Astrocyte (in vitro differentiated cells and primary cell): ENCODE results near the gene SRSF7. TPM values are rescaled to one million over a fixed set of nuclear protein-coding genes. Genes with fewer than 3 reads are reported as not detected.
"Not testable (repeated sequence)": the region's sequence is repeated elsewhere in the genome, so short reads cannot be mapped to it uniquely, and the experiment has no call there.

Experiments
- DNase-seq: peaks from one replicate; pipeline ENCODE4 v3.0.0-alpha.2; 2010; ENCODE audit warnings: low read depth
- FAIRE-seq: peaks from 2 replicates; lab custom pipeline; 2011; peaks lifted over from hg19 to GRCh38; lab: Jason Lieb, UNC
- H2AFZ ChIP-seq: 2 replicates; pipeline ENCODE4 v1.6.0; 2012; ENCODE audit warnings: low read depth, low read length, inconsistent platforms
- H3K27ac ChIP-seq: 2 replicates; pipeline ENCODE4 v1.5.1; 2011; ENCODE audit warnings: low read depth, low read length, inconsistent platforms
- H3K27me3 ChIP-seq: 2 replicates; pipeline ENCODE4 v1.6.0; 2011; ENCODE audit warnings: low read length, inconsistent platforms; ENCODE audit not compliant: insufficient read depth
- H3K36me3 ChIP-seq: 2 replicates; pipeline ENCODE4 v1.5.1; 2011; ENCODE audit warnings: low read length, inconsistent platforms; ENCODE audit not compliant: insufficient read depth
- H3K4me1 ChIP-seq: 2 replicates; pipeline ENCODE4 v1.5.1; 2011; ENCODE audit warnings: low read length, inconsistent platforms; ENCODE audit not compliant: insufficient read depth
- H3K4me2 ChIP-seq: 2 replicates; pipeline ENCODE4 v1.6.0; 2012; ENCODE audit warnings: low read length, inconsistent platforms
- H3K4me3 ChIP-seq: 2 replicates; pipeline ENCODE4 v1.5.1; 2011; ENCODE audit warnings: low read depth, mild to moderate bottlenecking, low read length, inconsistent platforms; ENCODE audit not compliant: insufficient read depth
- H3K79me2 ChIP-seq: 2 replicates; pipeline ENCODE4 v1.6.0; 2012; ENCODE audit warnings: mild to moderate bottlenecking, low read length, inconsistent platforms; ENCODE audit not compliant: insufficient read depth
- H3K9ac ChIP-seq: 2 replicates; pipeline ENCODE4 v1.6.0; 2012; ENCODE audit warnings: mild to moderate bottlenecking, low read length, inconsistent platforms
- H3K9me3 ChIP-seq: 2 replicates; pipeline ENCODE4 v1.5.1; 2012; ENCODE audit warnings: low read depth, mild to moderate bottlenecking, low read length, inconsistent platforms; ENCODE audit not compliant: insufficient read depth
- H4K20me1 ChIP-seq: 2 replicates; pipeline ENCODE4 v1.6.0; 2012; ENCODE audit warnings: low read length, inconsistent platforms; ENCODE audit not compliant: insufficient read depth
- H3K27ac Mint-ChIP-seq: one replicate; pipeline ENCODE4 v1.8.0; 2021; ENCODE audit warnings: mild to moderate bottlenecking, mixed read lengths; ENCODE audit not compliant: unreplicated experiment
- H3K27me3 Mint-ChIP-seq: one replicate; pipeline ENCODE4 v1.8.0; 2021; ENCODE audit warnings: low read depth, mixed read lengths; ENCODE audit not compliant: unreplicated experiment
- H3K36me3 Mint-ChIP-seq: one replicate; pipeline ENCODE4 v1.8.0; 2021; ENCODE audit warnings: low read depth, mixed read lengths; ENCODE audit not compliant: unreplicated experiment
- H3K4me1 Mint-ChIP-seq: one replicate; pipeline ENCODE4 v1.8.0; 2021; ENCODE audit warnings: low read depth, mixed read lengths; ENCODE audit not compliant: unreplicated experiment
- H3K4me3 Mint-ChIP-seq: one replicate; pipeline ENCODE4 v1.8.0; 2021; ENCODE audit warnings: mild to moderate bottlenecking, moderate library complexity, mixed read lengths; ENCODE audit not compliant: unreplicated experiment
- H3K9me3 Mint-ChIP-seq: one replicate; pipeline ENCODE4 v1.8.0; 2021; ENCODE audit warnings: mild to moderate bottlenecking, mixed read lengths; ENCODE audit not compliant: unreplicated experiment
- CTCF ChIP-seq: IDR thresholded peaks from 2 replicates; pipeline ENCODE4 v1.5.1; 2011; ENCODE audit warnings: low read depth, mild to moderate bottlenecking, inconsistent platforms, low read length, moderate library complexity; ENCODE audit not compliant: insufficient read depth
- EZH2 ChIP-seq: IDR thresholded peaks from 2 replicates; pipeline ENCODE4 v1.6.1; 2012; ENCODE audit warnings: mild to moderate bottlenecking, low read length, inconsistent platforms; ENCODE audit not compliant: insufficient read depth
- total RNA-seq: library from RNA; stranded (reverse); gene quantifications from 2 replicates; pipeline ENCODE4 v1.2.1, GENCODE V29; 2021

Gene SRSF7
- total RNA-seq, 1 donor from 2014 or later, result 120 TPM

GRCh38 chr2:38797250-38797676 is 46.1 kb upstream of the SRSF7 start:
- FAIRE-seq, result no peak
- Histone ChIP-seq H3K36me3 (peaks cover 2% of the 10 kb centered on the region), H3K9me3 (no peaks in the 10 kb centered on the region), H3K4me3 (no peak overlapping the region), H2AFZ (no peak overlapping the region), H4K20me1 (no peaks in the 10 kb centered on the region), H3K27me3 (no peaks in the 10 kb centered on the region), H3K27ac (no peak overlapping the region), H3K4me1 (no peaks in the 10 kb centered on the region), H3K9ac (no peak overlapping the region), H3K79me2 (no peaks in the 10 kb centered on the region), H3K4me2 (no peak overlapping the region)
- no peak overlapping the region for H3K4me3 Mint-ChIP-seq
- H3K27ac Mint-ChIP-seq, result peak overlapping the region; percentile 47
- TF ChIP-seq EZH2, result no peak
- TF ChIP-seq CTCF, result no peak
- H3K4me1 Mint-ChIP-seq, result peaks cover 11% of the 10 kb centered on the region
- no peaks in the 10 kb centered on the region for H3K9me3 Mint-ChIP-seq
- H3K27me3 Mint-ChIP-seq, result no peaks in the 10 kb centered on the region
- peaks cover 2% of the 10 kb centered on the region for H3K36me3 Mint-ChIP-seq
- peak; percentile 77 for DNase-seq

GRCh38 chr2:38795016-38795415 is 43.9 kb upstream of the SRSF7 start:
- not testable (repeated sequence) for H3K27me3 Mint-ChIP-seq, H3K79me2 ChIP-seq, H4K20me1 ChIP-seq, H3K27me3 ChIP-seq, H3K36me3 ChIP-seq, H3K4me1 ChIP-seq, H3K27ac ChIP-seq, H3K9me3 ChIP-seq, H3K9ac ChIP-seq, H3K9me3 Mint-ChIP-seq, H3K4me2 ChIP-seq, FAIRE-seq, DNase-seq, H2AFZ ChIP-seq, H3K36me3 Mint-ChIP-seq, H3K27ac Mint-ChIP-seq, H3K4me3 Mint-ChIP-seq, H3K4me3 ChIP-seq
- peaks cover 11% of the 10 kb centered on the region for H3K4me1 Mint-ChIP-seq

DNA sequence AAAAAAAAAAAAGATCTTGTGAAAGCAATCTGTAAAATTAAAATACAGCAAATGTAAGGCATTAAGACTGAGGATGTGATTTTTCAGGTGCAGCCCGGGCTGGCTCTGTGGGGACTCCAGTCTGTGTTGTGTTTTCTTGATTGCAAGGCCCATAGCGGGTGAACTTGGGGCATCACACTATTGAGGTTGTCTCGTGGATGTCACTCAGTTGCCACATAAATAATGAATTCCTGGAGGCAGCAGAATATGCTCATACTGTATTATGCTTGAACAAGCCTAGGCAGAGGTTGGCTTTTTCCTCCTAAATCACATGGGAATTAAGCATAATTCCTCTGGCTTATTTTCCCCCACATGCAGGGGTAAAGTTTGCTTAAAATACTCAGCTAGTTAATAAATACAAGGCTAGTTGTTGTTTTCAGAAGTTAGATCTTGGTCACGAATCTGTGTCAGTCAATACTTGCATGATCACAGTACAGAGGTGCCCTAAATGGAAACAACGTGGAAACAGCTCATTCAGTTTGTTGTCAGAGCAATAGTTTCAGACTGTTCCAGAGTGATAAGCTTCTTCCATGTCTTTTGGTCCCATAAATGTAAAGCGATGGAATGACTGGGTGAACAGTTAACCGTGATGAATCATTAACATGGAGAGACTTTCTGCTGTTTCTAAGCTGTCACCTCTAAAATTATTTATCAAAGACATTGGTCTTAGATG is 43.2 kb upstream of the SRSF7 start:
- H3K4me1 Mint-ChIP-seq, result peaks cover 11% of the 10 kb centered on the region
- H3K4me3 Mint-ChIP-seq, result no peak overlapping the region
- Histone ChIP-seq H3K4me2 (no peak overlapping the region), H3K27me3 (no peaks in the 10 kb centered on the region), H4K20me1 (no peaks in the 10 kb centered on the region), H2AFZ (no peak overlapping the region), H3K9me3 (no peaks in the 10 kb centered on the region), H3K4me1 (no peaks in the 10 kb centered on the region), H3K9ac (no peak overlapping the region), H3K27ac (no peak overlapping the region), H3K4me3 (no peak overlapping the region), H3K79me2 (no peaks in the 10 kb centered on the region), H3K36me3 (no peaks in the 10 kb centered on the region)
- no peak for FAIRE-seq
- no peak for DNase-seq
- no peaks in the 10 kb centered on the region for H3K27me3 Mint-ChIP-seq
- H3K36me3 Mint-ChIP-seq, result peaks cover 2% of the 10 kb centered on the region
- no peaks in the 10 kb centered on the region for H3K9me3 Mint-ChIP-seq
- TF ChIP-seq CTCF, result no peak
- TF ChIP-seq EZH2, result no peak
- no peak overlapping the region for H3K27ac Mint-ChIP-seq
